Activated CD4-positive, CD25-positive, alpha-beta regulatory T cell (primary cell): Measurements from ENCODE around the gene PTPN2.

Experiments
- DNase-seq, 4 experiments: peaks; one replicate each; lab custom pipeline; 2025; lab: John Stamatoyannopoulos, UW

The PTPN2 gene

GRCh38 chr18:12745095-12745795, 138.8 kb downstream of the PTPN2 start:
- DNase-seq, result no peak

- no peak for DNase-seq
These were observed 139.9 kb downstream of the PTPN2 start for GRCh38 chr18:12744103-12744502.

DNA sequence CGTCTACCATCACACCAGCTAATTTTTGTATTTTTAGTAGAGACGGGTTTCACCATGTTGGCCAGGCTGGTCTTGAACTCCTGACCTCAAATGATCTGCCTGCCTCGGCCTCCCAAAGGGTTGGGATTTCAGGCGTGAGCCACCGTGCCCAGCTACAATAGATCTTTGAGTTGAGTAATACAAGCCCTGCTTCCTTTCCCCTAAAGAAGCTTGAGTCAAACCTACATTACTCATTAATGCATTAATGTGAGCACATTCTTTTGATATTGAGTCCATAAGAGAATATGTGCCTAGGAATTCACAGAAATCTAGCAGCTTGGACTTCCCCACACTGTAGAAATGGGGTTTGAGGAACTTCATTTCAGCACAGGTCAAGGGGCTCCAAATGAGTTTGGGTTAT, 141.6 kb downstream of the PTPN2 start:
- no peak for DNase-seq
